Measurements from ENCODE around the gene IL18R1. TPM values are rescaled to one million over a fixed set of nuclear protein-coding genes. Genes with fewer than 3 reads are reported as not detected.

IL18R1 gene
- total and polyA plus RNA-seq, 2 donors (not counting 3 experiments of a cell fraction or from before 2014, with no cell fraction given), result 2.9 to 3.6 TPM

DNA sequence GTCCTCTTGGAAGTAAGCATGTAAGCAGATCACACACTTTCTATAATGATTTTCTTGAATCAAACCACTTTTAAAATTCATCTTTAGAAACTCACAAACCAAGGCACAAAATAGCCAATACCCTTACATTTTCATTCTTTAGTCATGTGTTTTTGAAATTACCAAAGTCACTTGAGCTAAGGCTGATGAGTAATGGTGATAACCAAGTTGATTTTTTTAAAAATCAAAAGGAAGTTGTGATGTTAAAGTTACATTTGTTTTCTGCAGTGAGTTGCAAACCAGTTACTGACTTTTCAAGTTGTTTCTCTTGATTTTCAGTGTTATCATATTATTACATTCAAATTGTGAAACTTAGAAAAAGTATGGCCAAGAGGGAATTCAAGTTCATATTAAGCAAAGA is 45.9 kb downstream of the IL18R1 start:
- FAIRE-seq, result no peak
- no peaks in the 10 kb centered on the region for H3K36me3 ChIP-seq (ENCODE audit: control insufficient read depth in 2 of 2, extremely low read depth in 1 of 2, insufficient read depth in 2 of 2, low read length in 2 of 2)
- no peak overlapping the region for H3K4me3 ChIP-seq (replicated peaks in 1 of 3; ENCODE audit: insufficient read depth in 1 of 3, low read depth in 1 of 3, low read length in 3 of 3)
- H3K4me2 ChIP-seq (ENCODE audit: insufficient read depth, low read length), result no peak overlapping the region
- H3K27me3 ChIP-seq (ENCODE audit: control insufficient read depth in 2 of 2, insufficient read depth in 2 of 2, low read length in 2 of 2), result no peaks in the 10 kb centered on the region
- TF ChIP-seq POLR2AphosphoS5 (IDR thresholded peaks at IDR 0.05; ENCODE audit: insufficient read depth, low read depth, low read length) (no peak), MYC (IDR thresholded peaks at IDR 0.05; ENCODE audit: low read depth, low read length) (no peak), FOS (IDR thresholded peaks at IDR 0.05; ENCODE audit: borderline replicate concordance, insufficient read depth, low read length) (no peak), EZH2 (IDR thresholded peaks at IDR 0.05; ENCODE audit: borderline replicate concordance, low read depth, low read length, severe bottlenecking) (no peak), POLR2A (IDR thresholded peaks at IDR 0.05; ENCODE audit: low read depth, low read length) (no peak), GATA2 (IDR thresholded peaks at IDR 0.05; ENCODE audit: insufficient read depth, insufficient read length, low read depth, low read length) (no peak), JUN (IDR thresholded peaks at IDR 0.05; ENCODE audit: borderline replicate concordance, insufficient read depth, insufficient read length, low read depth) (no peak)
- TF ChIP-seq, protein P1, sequence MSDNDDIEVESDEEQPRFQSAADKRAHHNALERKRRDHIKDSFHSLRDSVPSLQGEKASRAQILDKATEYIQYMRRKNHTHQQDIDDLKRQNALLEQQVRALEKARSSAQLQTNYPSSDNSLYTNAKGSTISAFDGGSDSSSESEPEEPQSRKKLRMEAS (IDR thresholded peaks at IDR 0.05; ENCODE audit: insufficient read depth, insufficient read length), result no peak
- TF ChIP-seq, protein P2, sequence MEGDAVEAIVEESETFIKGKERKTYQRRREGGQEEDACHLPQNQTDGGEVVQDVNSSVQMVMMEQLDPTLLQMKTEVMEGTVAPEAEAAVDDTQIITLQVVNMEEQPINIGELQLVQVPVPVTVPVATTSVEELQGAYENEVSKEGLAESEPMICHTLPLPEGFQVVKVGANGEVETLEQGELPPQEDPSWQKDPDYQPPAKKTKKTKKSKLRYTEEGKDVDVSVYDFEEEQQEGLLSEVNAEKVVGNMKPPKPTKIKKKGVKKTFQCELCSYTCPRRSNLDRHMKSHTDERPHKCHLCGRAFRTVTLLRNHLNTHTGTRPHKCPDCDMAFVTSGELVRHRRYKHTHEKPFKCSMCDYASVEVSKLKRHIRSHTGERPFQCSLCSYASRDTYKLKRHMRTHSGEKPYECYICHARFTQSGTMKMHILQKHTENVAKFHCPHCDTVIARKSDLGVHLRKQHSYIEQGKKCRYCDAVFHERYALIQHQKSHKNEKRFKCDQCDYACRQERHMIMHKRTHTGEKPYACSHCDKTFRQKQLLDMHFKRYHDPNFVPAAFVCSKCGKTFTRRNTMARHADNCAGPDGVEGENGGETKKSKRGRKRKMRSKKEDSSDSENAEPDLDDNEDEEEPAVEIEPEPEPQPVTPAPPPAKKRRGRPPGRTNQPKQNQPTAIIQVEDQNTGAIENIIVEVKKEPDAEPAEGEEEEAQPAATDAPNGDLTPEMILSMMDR (IDR thresholded peaks at IDR 0.05; ENCODE audit: extremely low read depth in 1 of 2, insufficient read depth in 1 of 2, low read depth in 1 of 2, low read length in 2 of 2), result no peak
- CTCF ChIA-PET, result no interaction called here
- no peak overlapping the region for H2AFZ ChIP-seq (ENCODE audit: low read depth, low read length)
- no peaks in the 10 kb centered on the region for H3K4me1 ChIP-seq (ENCODE audit: control insufficient read depth, extremely low read depth, insufficient read depth, low read length)
- no peaks in the 10 kb centered on the region for H3K9me3 ChIP-seq (replicated peaks; ENCODE audit: control insufficient read depth, insufficient read depth, low read length)
- intact Hi-C loops (cut with micrococcal nuclease) (no loop called here), dilution Hi-C loops (cut with MboI; ENCODE audit: extremely low pct_ligation_motif_present, low sequenced_read_pairs) (no loop called here)
- no peak overlapping the region for H3K9ac ChIP-seq (replicated peaks; ENCODE audit: extremely low read depth, insufficient read depth, low read length)
- DNase-seq (ENCODE audit: low read depth, low spot score), result no peak
- H3K9me1 ChIP-seq (replicated peaks; ENCODE audit: control insufficient read depth, extremely low read depth, insufficient read depth, low read length), result no peaks in the 10 kb centered on the region
- H3K27ac ChIP-seq (ENCODE audit: insufficient read depth, low read depth, low read length), result no peak overlapping the region
- no peaks in the 10 kb centered on the region for H4K20me1 ChIP-seq (replicated peaks; ENCODE audit: control insufficient read depth, extremely low read depth, insufficient read depth, low read length)
- H3K79me2 ChIP-seq (ENCODE audit: control insufficient read depth, insufficient read depth, low read length), result no peaks in the 10 kb centered on the region
- no TSS peak for BruUV-seq (replicated peaks)
- POLR2A ChIA-PET, result no interaction called here

All from endothelial cell of umbilical vein (primary cell).